KG1 (cell line): ENCODE measurements around the gene DZANK1.
"Not testable (repeated sequence)": the region's sequence is repeated elsewhere in the genome, so short reads cannot be mapped to it uniquely, and the experiment has no call there.

Experiments
- DNase-seq: peaks from one replicate; lab custom pipeline; 2025; lab: John Stamatoyannopoulos, UW

DZANK1 gene

GRCh38 chr20:18375551-18375950 is 91.3 kb downstream of the DZANK1 start:
- not testable (repeated sequence) for DNase-seq

- DNase-seq, result no peak
Measured at GRCh38 chr20:18372296-18372695, 94.5 kb downstream of the DZANK1 start.

- DNase-seq, result no peak
Measured at GRCh38 chr20:18364768-18365167, 102.1 kb downstream of the DZANK1 start.

- DNase-seq, result no peak
Measured at GRCh38 chr20:18363708-18364107, 103.1 kb downstream of the DZANK1 start.

GRCh38 chr20:18362916-18363315 is 103.9 kb downstream of the DZANK1 start:
- DNase-seq, result no peak

- no peak for DNase-seq
Measured at GRCh38 chr20:18361678-18362077, 105.2 kb downstream of the DZANK1 start.

- DNase-seq, result no peak
Measured at GRCh38 chr20:18360635-18361034, 106.2 kb downstream of the DZANK1 start.

- no peak for DNase-seq
Measured at GRCh38 chr20:18359854-18360253, 107.0 kb downstream of the DZANK1 start.

- DNase-seq, result not testable (repeated sequence)
Measured at GRCh38 chr20:18349749-18350148, 117.1 kb downstream of the DZANK1 start.
